Measurements from ENCODE around the gene C1QC. TPM values are rescaled to one million over a fixed set of nuclear protein-coding genes. Genes with fewer than 3 reads are reported as not detected.

C1QC gene
- total RNA-seq, 1 experiment from 2014 or later = not detected

DNA sequence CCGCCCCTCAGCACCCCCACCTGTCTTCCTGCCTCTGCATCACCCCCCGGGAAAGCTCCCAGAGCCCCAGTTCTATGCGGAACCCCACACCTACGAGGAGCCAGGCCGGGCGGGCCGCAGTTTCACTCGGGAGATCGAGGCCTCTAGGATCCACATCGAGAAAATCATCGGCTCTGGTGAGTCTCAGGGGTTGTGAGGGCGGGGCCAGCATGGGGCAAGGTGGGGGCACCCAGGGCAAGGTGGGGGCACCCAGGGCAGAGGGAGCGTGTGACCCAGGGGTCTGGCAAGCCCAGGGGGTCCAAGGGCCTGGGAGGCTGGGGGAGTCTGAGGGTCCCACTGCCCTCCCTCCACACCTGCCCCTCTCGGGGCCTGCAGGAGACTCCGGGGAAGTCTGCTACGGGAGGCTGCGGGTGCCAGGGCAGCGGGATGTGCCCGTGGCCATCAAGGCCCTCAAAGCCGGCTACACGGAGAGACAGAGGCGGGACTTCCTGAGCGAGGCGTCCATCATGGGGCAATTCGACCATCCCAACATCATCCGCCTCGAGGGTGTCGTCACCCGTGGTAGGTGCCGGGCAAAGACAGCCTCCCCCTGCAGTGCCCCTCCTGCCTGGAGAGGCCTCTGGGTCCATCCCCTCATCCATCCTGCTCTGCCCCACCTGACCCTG, 46.0 kb upstream of the C1QC start:
- Histone ChIP-seq H3K4me1 (ENCODE audit: insufficient read depth, low read length) (no peaks in the 10 kb centered on the region), H2BK5ac (ENCODE audit: insufficient read length, low read length) (no peak overlapping the region), H2BK120ac (ENCODE audit: low read depth, low read length, poor library complexity, severe bottlenecking) (no peak overlapping the region), H4K20me1 (ENCODE audit: control insufficient read depth, insufficient read depth, insufficient read length) (no peaks in the 10 kb centered on the region), H4K8ac (replicated peaks; ENCODE audit: insufficient read length, low read depth, low read length) (no peak overlapping the region), H3K9ac (ENCODE audit: extremely low read depth, insufficient read length, low read length) (no peak overlapping the region), H3K79me2 (ENCODE audit: insufficient read depth, low read length) (no peaks in the 10 kb centered on the region), H3K27me3 (ENCODE audit: insufficient read depth, low read length) (no peaks in the 10 kb centered on the region), H3K14ac (ENCODE audit: insufficient read depth, low read length) (no peak overlapping the region; the same call in 1 of the 2 replicates), H2BK20ac (ENCODE audit: low read depth, low read length, poor library complexity, severe bottlenecking) (no peak overlapping the region), H2BK12ac (ENCODE audit: insufficient read length, low read depth, low read length) (no peak overlapping the region), H2AK5ac (ENCODE audit: insufficient read length, low read length) (no peak overlapping the region), H3K27ac (ENCODE audit: insufficient read length, low read depth, low read length) (no peak overlapping the region), H3K23ac (ENCODE audit: insufficient read length, low read depth, low read length) (no peak overlapping the region), H3K23me2 (ENCODE audit: insufficient read length, low read depth, low read length, poor library complexity, severe bottlenecking) (no peaks in the 10 kb centered on the region), H3K4me2 (ENCODE audit: insufficient read depth, insufficient read length, low read length) (no peak overlapping the region), H3K56ac (ENCODE audit: insufficient read length, low read depth, low read length) (no peak overlapping the region), H3K79me1 (ENCODE audit: insufficient read depth, low read depth, low read length, poor library complexity, severe bottlenecking) (no peaks in the 10 kb centered on the region), H4K91ac (ENCODE audit: insufficient read length, low read depth, low read length) (no peak overlapping the region), H2AFZ (ENCODE audit: low read length) (no peak overlapping the region), H3K18ac (ENCODE audit: insufficient read length, low read depth, low read length) (no peak overlapping the region), H3K4ac (ENCODE audit: low read depth, low read length) (no peak overlapping the region), H2BK15ac (ENCODE audit: low read depth, low read length) (no peak overlapping the region), H3K9me3 (ENCODE audit: control insufficient read depth, low read depth, low read length) (no peaks in the 10 kb centered on the region), H4K5ac (ENCODE audit: insufficient read length, low read depth, low read length) (no peak overlapping the region), H3T11ph (ENCODE audit: low read length) (no peak overlapping the region)
- no peak for DNase-seq
- no peaks in the 10 kb centered on the region for H3K36me3 Mint-ChIP-seq (ENCODE audit: insufficient read depth in 1 of 3, low read depth in 3 of 3)
- TF ChIP-seq, protein P1, sequence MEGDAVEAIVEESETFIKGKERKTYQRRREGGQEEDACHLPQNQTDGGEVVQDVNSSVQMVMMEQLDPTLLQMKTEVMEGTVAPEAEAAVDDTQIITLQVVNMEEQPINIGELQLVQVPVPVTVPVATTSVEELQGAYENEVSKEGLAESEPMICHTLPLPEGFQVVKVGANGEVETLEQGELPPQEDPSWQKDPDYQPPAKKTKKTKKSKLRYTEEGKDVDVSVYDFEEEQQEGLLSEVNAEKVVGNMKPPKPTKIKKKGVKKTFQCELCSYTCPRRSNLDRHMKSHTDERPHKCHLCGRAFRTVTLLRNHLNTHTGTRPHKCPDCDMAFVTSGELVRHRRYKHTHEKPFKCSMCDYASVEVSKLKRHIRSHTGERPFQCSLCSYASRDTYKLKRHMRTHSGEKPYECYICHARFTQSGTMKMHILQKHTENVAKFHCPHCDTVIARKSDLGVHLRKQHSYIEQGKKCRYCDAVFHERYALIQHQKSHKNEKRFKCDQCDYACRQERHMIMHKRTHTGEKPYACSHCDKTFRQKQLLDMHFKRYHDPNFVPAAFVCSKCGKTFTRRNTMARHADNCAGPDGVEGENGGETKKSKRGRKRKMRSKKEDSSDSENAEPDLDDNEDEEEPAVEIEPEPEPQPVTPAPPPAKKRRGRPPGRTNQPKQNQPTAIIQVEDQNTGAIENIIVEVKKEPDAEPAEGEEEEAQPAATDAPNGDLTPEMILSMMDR (conservative IDR thresholded peaks at IDR 0.05) = no peak
- H3K9me3 Mint-ChIP-seq = no peaks in the 10 kb centered on the region
- no peak overlapping the region for H3K27ac Mint-ChIP-seq
- no peak overlapping the region for H3K4me3 Mint-ChIP-seq
- peaks cover 2 to 13% of the 10 kb centered on the region in 2 experiments; a peak in 2 of 4 replicates for H3K4me1 Mint-ChIP-seq
- peaks cover 5% of the 10 kb centered on the region for H3K27me3 Mint-ChIP-seq (ENCODE audit: low read depth)
- no CpG with 5 or more reads among the region's 30 CpGs for WGBS (ENCODE audit: extremely low coverage, insufficient read length, low lambda C conversion rate)

All from H9 (cell line).